ENCODE data around the gene PAGE2B. TPM values are rescaled to one million over a fixed set of nuclear protein-coding genes. Genes with fewer than 3 reads are reported as not detected.
"Not testable (repeated sequence)": the region's sequence is repeated elsewhere in the genome, so short reads cannot be mapped to it uniquely, and the experiment has no call there.

PAGE2B gene
- total and polyA plus RNA-seq, 4 donors: not detected

GRCh38 chrX:55041514-55041913 lies 33.3 kb upstream of the PAGE2B start:
- Histone ChIP-seq H3K27ac (ENCODE audit: low read depth in 1 of 2, low read length in 2 of 2) (no peak overlapping the region), H3K4me1 (ENCODE audit: control insufficient read depth in 1 of 2, insufficient read depth in 2 of 2, low read length in 2 of 2) (no peaks in the 10 kb centered on the region), H3K36me3 (ENCODE audit: control insufficient read depth in 1 of 2, insufficient read depth in 2 of 2, low read length in 1 of 2) (no peaks in the 10 kb centered on the region), H3K4me3 (ENCODE audit: low read length in 2 of 2) (no peak overlapping the region), H3K27me3 (ENCODE audit: control insufficient read depth in 1 of 2, insufficient read depth in 2 of 2, low read length in 1 of 2) (no peaks in the 10 kb centered on the region), H3K9me3 (ENCODE audit: control insufficient read depth, low read length) (no peaks in the 10 kb centered on the region)
- DNase-seq (no peak), ATAC-seq (ENCODE audit: low FRiP score) (no peak)
- 92 to 95% methylated on average over 6 of the region's 6 CpGs for WGBS, 2 donors
- intact Hi-C loops (cut with DNase I): no loop called here

- DNase-seq; H3K4me3 ChIP-seq (ENCODE audit: low read length in 2 of 2); H3K9me3 ChIP-seq (ENCODE audit: control insufficient read depth, low read length); H3K4me1 ChIP-seq (ENCODE audit: control insufficient read depth in 1 of 2, insufficient read depth in 2 of 2, low read length in 2 of 2); H3K36me3 ChIP-seq (ENCODE audit: control insufficient read depth in 1 of 2, insufficient read depth in 2 of 2, low read length in 1 of 2); ATAC-seq (ENCODE audit: low FRiP score); H3K27ac ChIP-seq (ENCODE audit: low read depth in 1 of 2, low read length in 2 of 2); H3K27me3 ChIP-seq (ENCODE audit: control insufficient read depth in 1 of 2, insufficient read depth in 2 of 2, low read length in 1 of 2): not testable (repeated sequence)
- intact Hi-C loops (cut with DNase I): loop anchor here in 1 of 2 donors (10.0 kb wide), 1 partner anchor 1736 kb away; no protein-coding TSS in a partner anchor
- 75 to 84% methylated on average over 2 of the region's 2 CpGs for WGBS, 2 donors
These were observed 24.2 kb upstream of the PAGE2B start for GRCh38 chrX:55050599-55050998.

- no peaks in the 10 kb centered on the region for H3K27me3 ChIP-seq (ENCODE audit: control insufficient read depth in 1 of 2, insufficient read depth in 2 of 2, low read length in 1 of 2)
- intact Hi-C loops (cut with DNase I): loop anchor here (5.0 to 10.0 kb wide), 3 partner anchors 165 to 1742 kb away; no protein-coding TSS in a partner anchor
- no peaks in the 10 kb centered on the region for H3K36me3 ChIP-seq (ENCODE audit: control insufficient read depth in 1 of 2, insufficient read depth in 2 of 2, low read length in 1 of 2)
- no peak overlapping the region for H3K27ac ChIP-seq (ENCODE audit: low read depth in 1 of 2, low read length in 2 of 2)
- ATAC-seq (ENCODE audit: low FRiP score): no peak
- no peak for DNase-seq
- 5 to 22% methylated on average over 7 of the region's 7 CpGs for WGBS, 2 donors
- no peaks in the 10 kb centered on the region for H3K9me3 ChIP-seq (ENCODE audit: control insufficient read depth, low read length)
- peaks cover 0 to 1% of the 10 kb centered on the region in 2 donors for H3K4me1 ChIP-seq (ENCODE audit: control insufficient read depth in 1 of 2, insufficient read depth in 2 of 2, low read length in 2 of 2)
- peak overlapping the region in 1 of 2 donors; percentile 26 for H3K4me3 ChIP-seq (ENCODE audit: low read length in 2 of 2)
These were observed 17.8 kb upstream of the PAGE2B start for GRCh38 chrX:55056820-55057674.

GRCh38 chrX:55057675-55058249 lies 17.1 kb upstream of the PAGE2B start:
- no peak for DNase-seq
- peak overlapping the region in 1 of 2 donors; percentile 26 for H3K4me3 ChIP-seq (ENCODE audit: low read length in 2 of 2)

GRCh38 chrX:55067180-55067579 lies 7.7 kb upstream of the PAGE2B start:
- H3K4me3 ChIP-seq (ENCODE audit: low read length in 2 of 2); H3K27ac ChIP-seq (ENCODE audit: low read depth in 1 of 2, low read length in 2 of 2); DNase-seq; intact Hi-C loops (cut with DNase I); H3K36me3 ChIP-seq (ENCODE audit: control insufficient read depth in 1 of 2, insufficient read depth in 2 of 2, low read length in 1 of 2); H3K27me3 ChIP-seq (ENCODE audit: control insufficient read depth in 1 of 2, insufficient read depth in 2 of 2, low read length in 1 of 2); H3K4me1 ChIP-seq (ENCODE audit: control insufficient read depth in 1 of 2, insufficient read depth in 2 of 2, low read length in 2 of 2); ATAC-seq (ENCODE audit: low FRiP score); H3K9me3 ChIP-seq (ENCODE audit: control insufficient read depth, low read length): not testable (repeated sequence)
- WGBS, 2 donors: 85 to 88% methylated on average over 2 of the region's 2 CpGs

More at GRCh38 chrX:55057675-55058249, 17.1 kb upstream of the PAGE2B start:
- intact Hi-C loops (cut with DNase I): loop anchor here (5.0 to 10.0 kb wide), 3 partner anchors 165 to 1743 kb away; no protein-coding TSS in a partner anchor
- 16 to 22% methylated on average over 5 of the region's 5 CpGs for WGBS, 2 donors
- no peak overlapping the region for H3K27ac ChIP-seq (ENCODE audit: low read depth in 1 of 2, low read length in 2 of 2)
- H3K27me3 ChIP-seq (ENCODE audit: control insufficient read depth in 1 of 2, insufficient read depth in 2 of 2, low read length in 1 of 2): no peaks in the 10 kb centered on the region
- peak; percentile 80 for ATAC-seq (ENCODE audit: low FRiP score)
- no peaks in the 10 kb centered on the region for H3K36me3 ChIP-seq (ENCODE audit: control insufficient read depth in 1 of 2, insufficient read depth in 2 of 2, low read length in 1 of 2)
- no peaks in the 10 kb centered on the region for H3K9me3 ChIP-seq (ENCODE audit: control insufficient read depth, low read length)
- H3K4me1 ChIP-seq (ENCODE audit: control insufficient read depth in 1 of 2, insufficient read depth in 2 of 2, low read length in 2 of 2): peaks cover 0 to 1% of the 10 kb centered on the region in 2 donors

- Histone ChIP-seq H3K27ac (ENCODE audit: low read depth in 1 of 2, low read length in 2 of 2) (no peak overlapping the region), H3K36me3 (ENCODE audit: control insufficient read depth in 1 of 2, insufficient read depth in 2 of 2, low read length in 1 of 2) (no peaks in the 10 kb centered on the region), H3K27me3 (ENCODE audit: control insufficient read depth in 1 of 2, insufficient read depth in 2 of 2, low read length in 1 of 2) (no peaks in the 10 kb centered on the region), H3K4me3 (ENCODE audit: low read length in 2 of 2) (no peak overlapping the region), H3K9me3 (ENCODE audit: control insufficient read depth, low read length) (no peaks in the 10 kb centered on the region), H3K4me1 (ENCODE audit: control insufficient read depth in 1 of 2, insufficient read depth in 2 of 2, low read length in 2 of 2) (no peaks in the 10 kb centered on the region)
- no peak for ATAC-seq (ENCODE audit: low FRiP score)
- 83 to 93% methylated on average over 3 of the region's 3 CpGs for WGBS, 2 donors
- intact Hi-C loops (cut with DNase I): no loop called here
- no peak for DNase-seq
These were observed 2.5 kb upstream of the PAGE2B start for GRCh38 chrX:55072286-55072685.

- no peaks in the 10 kb centered on the region for H3K4me1 ChIP-seq (ENCODE audit: control insufficient read depth in 1 of 2, insufficient read depth in 2 of 2, low read length in 2 of 2)
- H3K9me3 ChIP-seq (ENCODE audit: control insufficient read depth, low read length): no peaks in the 10 kb centered on the region
- no peak within 1 kb of the TSS for H3K4me3 ChIP-seq (ENCODE audit: low read length in 2 of 2)
- no peak within 1 kb of the TSS for H3K27ac ChIP-seq (ENCODE audit: low read depth in 1 of 2, low read length in 2 of 2)
- DNase-seq (no peak), ATAC-seq (ENCODE audit: low FRiP score) (no peak)
- 81 to 95% methylated on average over 30 of the region's 30 CpGs for WGBS, 2 donors
- H3K36me3 ChIP-seq (ENCODE audit: control insufficient read depth in 1 of 2, insufficient read depth in 2 of 2, low read length in 1 of 2): no peaks in the 10 kb centered on the region
- intact Hi-C loops (cut with DNase I): no loop called here
- no peaks in the 10 kb centered on the region for H3K27me3 ChIP-seq (ENCODE audit: control insufficient read depth in 1 of 2, insufficient read depth in 2 of 2, low read length in 1 of 2)
These were observed 14.1 kb downstream of the PAGE2B start, which contains the start of gene PAGE2 for GRCh38 chrX:55088795-55089489. PAGE2 (plus strand) TSS chrX:55089018; CDS start chrX:55090021, 1,003 bp downstream.

GRCh38 chrX:55098691-55099090 lies 23.9 kb downstream of the PAGE2B start:
- no peaks in the 10 kb centered on the region for H3K36me3 ChIP-seq (ENCODE audit: control insufficient read depth in 1 of 2, insufficient read depth in 2 of 2, low read length in 1 of 2)
- ATAC-seq (ENCODE audit: low FRiP score) (no peak), DNase-seq (no peak)
- 40 to 43% methylated on average over 2 of the region's 2 CpGs for WGBS, 2 donors
- intact Hi-C loops (cut with DNase I): no loop called here
- no peaks in the 10 kb centered on the region for H3K27me3 ChIP-seq (ENCODE audit: control insufficient read depth in 1 of 2, insufficient read depth in 2 of 2, low read length in 1 of 2)
- H3K4me1 ChIP-seq (ENCODE audit: control insufficient read depth in 1 of 2, insufficient read depth in 2 of 2, low read length in 2 of 2): no peaks in the 10 kb centered on the region
- H3K27ac ChIP-seq (ENCODE audit: low read depth in 1 of 2, low read length in 2 of 2): no peak overlapping the region
- H3K4me3 ChIP-seq (ENCODE audit: low read length in 2 of 2): no peak overlapping the region
- H3K9me3 ChIP-seq (ENCODE audit: control insufficient read depth, low read length): no peaks in the 10 kb centered on the region
